GM23338 (cell line): ENCODE measurements around the gene DLG2. TPM values are rescaled to one million over a fixed set of nuclear protein-coding genes. Genes with fewer than 3 reads are reported as not detected.

Experiments
- ATAC-seq: fragments of 200-7000 bp; cut with Tn5 transposase; 3 replicates; pipeline ENCODE4 v1.9.1; 2020
- DNase-seq: peaks from one replicate; pipeline ENCODE4 v3.0.0-alpha.2; 2015; ENCODE audit warnings: low spot score
- H2AFZ ChIP-seq: fragments of 200-600 bp; sonication (generic); 2 replicates; pipeline ENCODE4 v1.8.0; 2016; ENCODE audit warnings: antibody characterized with exemption, mild to moderate bottlenecking, moderate library complexity
- H3F3A ChIP-seq: fragments of 200-600 bp; sonication (generic); replicated peaks from 2 replicates; pipeline ENCODE4 v1.8.0; 2017; ENCODE audit warnings: antibody characterized with exemption, mixed run types, low read depth
- H3K27ac ChIP-seq: fragments of 200-600 bp; sonication (generic); 2 replicates; pipeline ENCODE4 v1.6.1; 2016; ENCODE audit warnings: low read depth
- H3K27me3 ChIP-seq: fragments of 200-600 bp; sonication (generic); 2 replicates; pipeline ENCODE4 v1.8.0; 2016; ENCODE audit warnings: mild to moderate bottlenecking, mixed run types, moderate library complexity; ENCODE audit not compliant: insufficient read depth
- H3K36me3 ChIP-seq: fragments of 200-600 bp; sonication (generic); 2 replicates; pipeline ENCODE4 v1.8.0; 2016; ENCODE audit warnings: mild to moderate bottlenecking; ENCODE audit not compliant: insufficient read depth
- H3K4me1 ChIP-seq: fragments of 200-600 bp; sonication (generic); 2 replicates; pipeline ENCODE4 v1.8.0; 2016; ENCODE audit warnings: mild to moderate bottlenecking, moderate library complexity; ENCODE audit not compliant: insufficient read depth
- H3K4me2 ChIP-seq: fragments of 200-600 bp; sonication (generic); 2 replicates; pipeline ENCODE4 v1.7.1; 2017; ENCODE audit warnings: mixed run types
- H3K4me3 ChIP-seq: fragments of 200-600 bp; sonication (generic); 2 replicates; pipeline ENCODE4 v1.6.1; 2016; ENCODE audit warnings: mixed run types
- H3K79me2 ChIP-seq: fragments of 200-600 bp; sonication (generic); replicated peaks from 2 replicates; pipeline ENCODE4 v1.8.0; 2017; ENCODE audit warnings: mild to moderate bottlenecking; ENCODE audit not compliant: insufficient read depth
- H3K9me2 ChIP-seq: fragments of 200-600 bp; sonication (generic); 2 replicates; pipeline ENCODE4 v1.8.0; 2017; ENCODE audit not compliant: insufficient read depth
- H4K20me1 ChIP-seq: fragments of 200-600 bp; sonication (generic); replicated peaks from 2 replicates; pipeline ENCODE4 v1.8.0; 2017; ENCODE audit warnings: mild to moderate bottlenecking; ENCODE audit not compliant: insufficient read depth
- H3K27ac Mint-ChIP-seq: 2 replicates; pipeline ENCODE4 v1.8.0; 2020; ENCODE audit warnings: inconsistent platforms, mild to moderate bottlenecking, moderate library complexity, mixed read lengths
- H3K27me3 Mint-ChIP-seq: 3 replicates; pipeline ENCODE4 v1.8.0; 2022; ENCODE audit warnings: low read depth, mild to moderate bottlenecking, moderate library complexity, mixed read lengths, inconsistent platforms; ENCODE audit not compliant: insufficient read depth, poor library complexity
- H3K36me3 Mint-ChIP-seq: 3 replicates; pipeline ENCODE4 v1.8.0; 2021; ENCODE audit warnings: low read depth, mild to moderate bottlenecking, inconsistent platforms, moderate library complexity, mixed read lengths
- H3K4me1 Mint-ChIP-seq: 3 replicates; pipeline ENCODE4 v1.8.0; 2020; ENCODE audit warnings: mild to moderate bottlenecking, inconsistent platforms, mixed read lengths
- H3K4me3 Mint-ChIP-seq: 3 replicates; pipeline ENCODE4 v1.8.0; 2021; ENCODE audit warnings: moderate library complexity, mild to moderate bottlenecking, inconsistent platforms, mixed read lengths
- H3K9me3 Mint-ChIP-seq: 3 replicates; pipeline ENCODE4 v1.8.0; 2020; ENCODE audit warnings: moderate library complexity, mild to moderate bottlenecking, inconsistent platforms, mixed read lengths
- CREB1 ChIP-seq: fragments of 250-450 bp; sonication (Bioruptor Pico); IDR thresholded peaks from 2 replicates; pipeline ENCODE4 v1.5.0; 2020; ENCODE audit warnings: low read depth, mild to moderate bottlenecking, moderate library complexity
- CTCF ChIP-seq, 2 experiments: fragments of 200-600 bp in 1 of 2; sonication (generic) in 1 of 2; conservative IDR thresholded peaks; 2 replicates each; pipeline versions ENCODE4 v1.5.1 to v1.6.1; 2016 to 2017; ENCODE audit warnings: antibody characterized with exemption in 2 of 2, low read depth in 2 of 2, mild to moderate bottlenecking in 2 of 2, moderate library complexity in 1 of 2
- ETS1 ChIP-seq: IDR thresholded peaks from 2 replicates; pipeline ENCODE4 v1.6.1; 2016; ENCODE audit warnings: antibody characterized with exemption
- EZH2 ChIP-seq: fragments of 200-600 bp; sonication (generic); IDR thresholded peaks from one replicate; pipeline ENCODE4 v1.8.0; 2017; ENCODE audit warnings: antibody characterized with exemption, mild to moderate bottlenecking, low read depth; ENCODE audit not compliant: unreplicated experiment
- EZH2phosphoT487 ChIP-seq: fragments of 200-600 bp; sonication (generic); IDR thresholded peaks from one replicate; pipeline ENCODE4 v1.8.1; 2018; ENCODE audit warnings: antibody characterized with exemption; ENCODE audit not compliant: unreplicated experiment
- JUNB ChIP-seq: IDR thresholded peaks from one replicate; pipeline ENCODE4 v1.6.1; 2016; ENCODE audit warnings: antibody characterized with exemption; ENCODE audit not compliant: unreplicated experiment
- NANOG ChIP-seq: IDR thresholded peaks from 2 replicates; pipeline ENCODE4 v1.6.1; 2016; ENCODE audit warnings: antibody characterized with exemption, borderline replicate concordance
- POLR2AphosphoS5 ChIP-seq: IDR thresholded peaks from 2 replicates; pipeline ENCODE4 v1.6.1; 2016; ENCODE audit warnings: antibody characterized with exemption, low read depth
- REST ChIP-seq: IDR thresholded peaks from one replicate; pipeline ENCODE4 v1.6.1; 2018; ENCODE audit warnings: antibody characterized with exemption; ENCODE audit not compliant: unreplicated experiment
- STAT1 ChIP-seq: IDR thresholded peaks from one replicate; pipeline ENCODE4 v1.6.1; 2016; ENCODE audit warnings: antibody characterized with exemption; ENCODE audit not compliant: unreplicated experiment
- ZNF114 ChIP-seq: fragments of 250-450 bp; sonication (Bioruptor Pico); IDR thresholded peaks from 2 replicates; pipeline ENCODE4 v1.5.0; 2020; ENCODE audit warnings: mild to moderate bottlenecking, moderate library complexity
- ZNF331 ChIP-seq: fragments of 250-450 bp; sonication (Bioruptor Pico); IDR thresholded peaks from 2 replicates; pipeline ENCODE4 v1.5.0; 2020; ENCODE audit warnings: low read depth, mild to moderate bottlenecking, moderate library complexity
- polyA plus RNA-seq: library from polyadenylated mRNA; unstranded; fragments of >200 nt; fragmentation: Nextera tagmentation; extraction: Ambion mirVana; gene quantifications from 2 replicates; pipeline ENCODE4 v1.2.1, GENCODE V29; 2016
- total RNA-seq: library from RNA; depleted of rRNA; stranded (reverse); fragments of >200 nt; shearing (Covaris generic); gene quantifications from 2 replicates; pipeline ENCODE4 v1.2.3, GENCODE V29; 2014
- TF ChIP-seq, protein P1 (sequence below): fragments of 250-450 bp; sonication (Bioruptor Pico); IDR thresholded peaks from 2 replicates; pipeline ENCODE4 v1.5.0; 2020; ENCODE audit warnings: mild to moderate bottlenecking, moderate library complexity

Gene DLG2
- total and polyA plus RNA-seq, 2 experiments from 2014 or later: 19.8 to 21.5 TPM

DNA sequence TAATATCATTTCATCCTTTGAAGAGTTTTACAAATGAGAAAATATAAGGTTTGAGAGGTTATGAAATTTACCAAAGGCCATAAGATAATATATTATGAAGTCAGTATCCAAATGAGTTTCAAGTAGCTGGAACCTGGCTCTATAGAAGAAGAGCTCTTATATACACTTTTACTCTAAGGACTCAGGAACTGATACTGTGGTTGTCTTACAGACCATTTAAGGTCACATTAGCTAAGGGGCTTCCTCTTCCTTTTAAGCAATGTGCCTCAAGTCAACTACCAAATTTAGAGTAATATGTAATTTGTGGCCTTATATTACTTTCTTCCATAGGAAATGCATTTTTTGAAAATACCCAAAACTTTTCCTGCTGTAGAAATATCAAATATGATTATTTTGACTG lies 369.3 kb downstream of the DLG2 start:
- TF ChIP-seq STAT1 (no peak), ZNF331 (CRISPR knock-in tag) (no peak), CREB1 (CRISPR knock-in tag) (no peak), ETS1 (no peak), EZH2phosphoT487 (no peak), EZH2 (no peak), NANOG (no peak), JUNB (no peak), REST (no peak), POLR2AphosphoS5 (no peak), ZNF114 (no peak), CTCF (conservative IDR thresholded peaks at IDR 0.05; ENCODE audit: low read depth in 2 of 2) (no peak)
- TF ChIP-seq, protein P1, sequence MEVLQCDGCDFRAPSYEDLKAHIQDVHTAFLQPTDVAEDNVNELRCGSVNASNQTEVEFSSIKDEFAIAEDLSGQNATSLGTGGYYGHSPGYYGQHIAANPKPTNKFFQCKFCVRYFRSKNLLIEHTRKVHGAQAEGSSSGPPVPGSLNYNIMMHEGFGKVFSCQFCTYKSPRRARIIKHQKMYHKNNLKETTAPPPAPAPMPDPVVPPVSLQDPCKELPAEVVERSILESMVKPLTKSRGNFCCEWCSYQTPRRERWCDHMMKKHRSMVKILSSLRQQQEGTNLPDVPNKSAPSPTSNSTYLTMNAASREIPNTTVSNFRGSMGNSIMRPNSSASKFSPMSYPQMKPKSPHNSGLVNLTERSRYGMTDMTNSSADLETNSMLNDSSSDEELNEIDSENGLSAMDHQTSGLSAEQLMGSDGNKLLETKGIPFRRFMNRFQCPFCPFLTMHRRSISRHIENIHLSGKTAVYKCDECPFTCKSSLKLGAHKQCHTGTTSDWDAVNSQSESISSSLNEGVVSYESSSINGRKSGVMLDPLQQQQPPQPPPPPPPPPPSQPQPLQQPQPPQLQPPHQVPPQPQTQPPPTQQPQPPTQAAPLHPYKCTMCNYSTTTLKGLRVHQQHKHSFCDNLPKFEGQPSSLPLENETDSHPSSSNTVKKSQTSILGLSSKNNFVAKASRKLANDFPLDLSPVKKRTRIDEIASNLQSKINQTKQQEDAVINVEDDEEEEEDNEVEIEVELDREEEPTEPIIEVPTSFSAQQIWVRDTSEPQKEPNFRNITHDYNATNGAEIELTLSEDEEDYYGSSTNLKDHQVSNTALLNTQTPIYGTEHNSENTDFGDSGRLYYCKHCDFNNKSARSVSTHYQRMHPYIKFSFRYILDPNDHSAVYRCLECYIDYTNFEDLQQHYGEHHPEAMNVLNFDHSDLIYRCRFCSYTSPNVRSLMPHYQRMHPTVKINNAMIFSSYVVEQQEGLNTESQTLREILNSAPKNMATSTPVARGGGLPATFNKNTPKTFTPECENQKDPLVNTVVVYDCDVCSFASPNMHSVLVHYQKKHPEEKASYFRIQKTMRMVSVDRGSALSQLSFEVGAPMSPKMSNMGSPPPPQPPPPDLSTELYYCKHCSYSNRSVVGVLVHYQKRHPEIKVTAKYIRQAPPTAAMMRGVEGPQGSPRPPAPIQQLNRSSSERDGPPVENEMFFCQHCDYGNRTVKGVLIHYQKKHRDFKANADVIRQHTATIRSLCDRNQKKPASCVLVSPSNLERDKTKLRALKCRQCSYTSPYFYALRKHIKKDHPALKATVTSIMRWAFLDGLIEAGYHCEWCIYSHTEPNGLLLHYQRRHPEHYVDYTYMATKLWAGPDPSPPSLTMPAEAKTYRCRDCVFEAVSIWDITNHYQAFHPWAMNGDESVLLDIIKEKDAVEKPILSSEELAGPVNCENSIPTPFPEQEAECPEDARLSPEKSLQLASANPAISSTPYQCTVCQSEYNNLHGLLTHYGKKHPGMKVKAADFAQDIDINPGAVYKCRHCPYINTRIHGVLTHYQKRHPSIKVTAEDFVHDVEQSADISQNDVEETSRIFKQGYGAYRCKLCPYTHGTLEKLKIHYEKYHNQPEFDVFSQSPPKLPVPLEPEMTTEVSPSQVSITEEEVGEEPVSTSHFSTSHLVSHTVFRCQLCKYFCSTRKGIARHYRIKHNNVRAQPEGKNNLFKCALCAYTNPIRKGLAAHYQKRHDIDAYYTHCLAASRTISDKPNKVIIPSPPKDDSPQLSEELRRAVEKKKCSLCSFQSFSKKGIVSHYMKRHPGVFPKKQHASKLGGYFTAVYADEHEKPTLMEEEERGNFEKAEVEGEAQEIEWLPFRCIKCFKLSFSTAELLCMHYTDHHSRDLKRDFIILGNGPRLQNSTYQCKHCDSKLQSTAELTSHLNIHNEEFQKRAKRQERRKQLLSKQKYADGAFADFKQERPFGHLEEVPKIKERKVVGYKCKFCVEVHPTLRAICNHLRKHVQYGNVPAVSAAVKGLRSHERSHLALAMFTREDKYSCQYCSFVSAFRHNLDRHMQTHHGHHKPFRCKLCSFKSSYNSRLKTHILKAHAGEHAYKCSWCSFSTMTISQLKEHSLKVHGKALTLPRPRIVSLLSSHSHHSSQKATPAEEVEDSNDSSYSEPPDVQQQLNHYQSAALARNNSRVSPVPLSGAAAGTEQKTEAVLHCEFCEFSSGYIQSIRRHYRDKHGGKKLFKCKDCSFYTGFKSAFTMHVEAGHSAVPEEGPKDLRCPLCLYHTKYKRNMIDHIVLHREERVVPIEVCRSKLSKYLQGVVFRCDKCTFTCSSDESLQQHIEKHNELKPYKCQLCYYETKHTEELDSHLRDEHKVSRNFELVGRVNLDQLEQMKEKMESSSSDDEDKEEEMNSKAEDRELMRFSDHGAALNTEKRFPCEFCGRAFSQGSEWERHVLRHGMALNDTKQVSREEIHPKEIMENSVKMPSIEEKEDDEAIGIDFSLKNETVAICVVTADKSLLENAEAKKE: no peak
- Mint-ChIP-seq H3K27ac (no peak overlapping the region), H3K36me3 (peaks cover 16% of the 10 kb centered on the region), H3K9me3 (peaks cover 11% of the 10 kb centered on the region), H3K27me3 (peaks cover 3% of the 10 kb centered on the region), H3K4me3 (no peak overlapping the region), H3K4me1 (peaks cover 12% of the 10 kb centered on the region; the same call in 2 of the 3 replicates)
- Histone ChIP-seq H3K27ac (no peak overlapping the region), H3K4me3 (no peak overlapping the region), H2AFZ (no peak overlapping the region), H3K9me2 (peaks cover 24% of the 10 kb centered on the region), H3K79me2 (no peaks in the 10 kb centered on the region), H3K36me3 (no peaks in the 10 kb centered on the region), H3K27me3 (no peaks in the 10 kb centered on the region), H3F3A (no peaks in the 10 kb centered on the region), H3K4me1 (peaks cover 16% of the 10 kb centered on the region), H3K4me2 (no peak overlapping the region), H4K20me1 (no peaks in the 10 kb centered on the region)
- DNase-seq (no peak), ATAC-seq (no peak)
